Thoracic aorta (tissue), 2 donors: ENCODE results near the gene ERG. TPM values are rescaled to one million over a fixed set of nuclear protein-coding genes. Genes with fewer than 3 reads are reported as not detected.

ENCODE experiments used
- ATAC-seq: fragments of 150-250 bp; one replicate; pipeline ENCODE4 v1.8.0; 2017; ENCODE audit warnings: low read depth; ENCODE audit not compliant: insufficient number of reproducible peaks, low FRiP score
- DNase-seq: peaks from one replicate; pipeline ENCODE4 v3.0.0-alpha.2; 2020; ENCODE audit warnings: low spot score
- H3K27ac ChIP-seq, 2 donors: fragments of 200-600 bp; sonication (generic); 1 replicate in 1 of 2; 2 replicates in 1 of 2; pipeline ENCODE4 v1.5.1; 2016; ENCODE audit warnings: mild to moderate bottlenecking in 2 of 2, moderate library complexity in 2 of 2
- H3K27me3 ChIP-seq: fragments of 200-600 bp; sonication (generic); replicated peaks from 2 replicates; pipeline ENCODE4 v1.6.0; 2016; ENCODE audit warnings: mild to moderate bottlenecking; ENCODE audit not compliant: insufficient read depth
- H3K36me3 ChIP-seq: fragments of 200-600 bp; sonication (generic); one replicate; pipeline ENCODE4 v1.5.1; 2016
- H3K4me1 ChIP-seq, 2 donors: fragments of 200-600 bp; sonication (generic); 1 replicate in 1 of 2; 2 replicates in 1 of 2; pipeline versions ENCODE4 v1.5.1 to v1.6.0; 2016; ENCODE audit warnings: low read depth in 2 of 2, mild to moderate bottlenecking in 1 of 2; ENCODE audit not compliant: control insufficient read depth in 1 of 2
- H3K4me3 ChIP-seq: fragments of 200-600 bp; sonication (generic); 2 replicates; pipeline ENCODE4 v1.5.1; 2016; ENCODE audit warnings: mild to moderate bottlenecking
- H3K9me3 ChIP-seq: fragments of 200-600 bp; sonication (generic); 2 replicates; pipeline ENCODE4 v1.5.1; 2016
- CTCF ChIP-seq: fragments of 200-600 bp; sonication (generic); IDR thresholded peaks from one replicate; pipeline ENCODE4 v1.5.1; 2019; ENCODE audit warnings: antibody characterized with exemption
- total RNA-seq, 2 donors: library from RNA; depleted of rRNA; stranded (reverse); fragments of >200 nt; gene quantifications; one replicate each; pipeline versions ENCODE4 v1.1.0 to v1.2.3, GENCODE V29; 2016

The ERG gene
- total RNA-seq, 2 donors from 2014 or later: 40.2 to 177 TPM

- peaks cover 21 to 65% of the 10 kb centered on the region in 2 donors for H3K4me1 ChIP-seq
- DNase-seq (no peak), ATAC-seq (no peak)
- H3K36me3 ChIP-seq: no peaks in the 10 kb centered on the region
- no peaks in the 10 kb centered on the region for H3K9me3 ChIP-seq
- TF ChIP-seq CTCF: no peak
- no peak overlapping the region for H3K4me3 ChIP-seq
- no peaks in the 10 kb centered on the region for H3K27me3 ChIP-seq
- H3K27ac ChIP-seq: peak overlapping the region in 1 of 2 donors; percentile 35
Observed at GRCh38 chr21:38475519-38475918, 22.8 kb downstream of the ERG start.

GRCh38 chr21:38474796-38475195 lies 23.5 kb downstream of the ERG start:
- no peak for DNase-seq
- no peaks in the 10 kb centered on the region for H3K27me3 ChIP-seq
- peaks cover 19 to 64% of the 10 kb centered on the region in 2 donors for H3K4me1 ChIP-seq
- no peaks in the 10 kb centered on the region for H3K9me3 ChIP-seq
- H3K36me3 ChIP-seq: no peaks in the 10 kb centered on the region
- no peak overlapping the region for H3K4me3 ChIP-seq
- TF ChIP-seq CTCF: no peak
- peak overlapping the region in 1 of 2 donors; percentile 15 for H3K27ac ChIP-seq
- ATAC-seq: no peak

- Histone ChIP-seq H3K27me3 (no peaks in the 10 kb centered on the region), H3K9me3 (no peaks in the 10 kb centered on the region), H3K4me1 (peaks cover 19 to 62% of the 10 kb centered on the region in 2 donors), H3K27ac (peak overlapping the region in 1 of 2 donors; percentile 15), H3K4me3 (no peak overlapping the region), H3K36me3 (no peaks in the 10 kb centered on the region)
- TF ChIP-seq CTCF: no peak
- DNase-seq: no peak
- no peak for ATAC-seq
Observed at GRCh38 chr21:38474124-38474523, 24.2 kb downstream of the ERG start.

GRCh38 chr21:38472412-38473108 lies 25.7 kb downstream of the ERG start:
- TF ChIP-seq CTCF: no peak
- no peak for DNase-seq

GRCh38 chr21:38471766-38472165 lies 26.5 kb downstream of the ERG start:
- TF ChIP-seq CTCF: no peak
- ATAC-seq (no peak), DNase-seq (no peak)
- Histone ChIP-seq H3K4me3 (no peak overlapping the region), H3K9me3 (no peaks in the 10 kb centered on the region), H3K27me3 (no peaks in the 10 kb centered on the region), H3K4me1 (peaks cover 10 to 39% of the 10 kb centered on the region in 2 donors), H3K36me3 (no peaks in the 10 kb centered on the region), H3K27ac (no peak overlapping the region)

More at GRCh38 chr21:38472412-38473108, 25.7 kb downstream of the ERG start:
- no peak overlapping the region for H3K4me3 ChIP-seq
- no peaks in the 10 kb centered on the region for H3K36me3 ChIP-seq
- no peaks in the 10 kb centered on the region for H3K27me3 ChIP-seq
- ATAC-seq: no peak
- peaks cover 16 to 47% of the 10 kb centered on the region in 2 donors for H3K4me1 ChIP-seq
- no peak overlapping the region for H3K27ac ChIP-seq
- no peaks in the 10 kb centered on the region for H3K9me3 ChIP-seq
